NCI-H146 (cell line): ENCODE measurements around the gene TESK2.
"Not testable (repeated sequence)": the region's sequence is repeated elsewhere in the genome, so short reads cannot be mapped to it uniquely, and the experiment has no call there.

Source experiments
- DNase-seq: peaks from one replicate; lab custom pipeline; 2025; lab: John Stamatoyannopoulos, UW

The TESK2 gene

GRCh38 chr1:45375104-45376090, 115.6 kb downstream of the TESK2 start:
- DNase-seq: no peak

- no peak for DNase-seq
Measured at GRCh38 chr1:45373573-45373972, 117.4 kb downstream of the TESK2 start.

- DNase-seq: no peak
Measured at GRCh38 chr1:45370575-45370974, 120.4 kb downstream of the TESK2 start.

GRCh38 chr1:45365051-45365450, 125.9 kb downstream of the TESK2 start:
- DNase-seq: no peak

- DNase-seq: no peak
Measured at GRCh38 chr1:45364294-45364693, 126.7 kb downstream of the TESK2 start.

- DNase-seq: not testable (repeated sequence)
Measured at GRCh38 chr1:45360981-45361380, 130.0 kb downstream of the TESK2 start.

- peak; percentile 23 for DNase-seq
Measured at GRCh38 chr1:45359882-45360513, 131.0 kb downstream of the TESK2 start.

- no peak for DNase-seq
Measured at GRCh38 chr1:45356186-45356585, 134.8 kb downstream of the TESK2 start.

GRCh38 chr1:45355683-45356082, 135.3 kb downstream of the TESK2 start:
- no peak for DNase-seq

GRCh38 chr1:45354838-45355237, 136.1 kb downstream of the TESK2 start:
- no peak for DNase-seq

GRCh38 chr1:45353685-45354084, 137.3 kb downstream of the TESK2 start:
- DNase-seq: no peak

GRCh38 chr1:45351508-45351907, 139.5 kb downstream of the TESK2 start:
- DNase-seq: no peak

GRCh38 chr1:45348966-45349677, 141.8 kb downstream of the TESK2 start:
- DNase-seq: no peak

- no peak for DNase-seq
Measured at GRCh38 chr1:45348609-45348965, 142.4 kb downstream of the TESK2 start.

GRCh38 chr1:45348020-45348419, 142.9 kb downstream of the TESK2 start:
- DNase-seq: no peak

GRCh38 chr1:45346473-45346872, 144.5 kb downstream of the TESK2 start:
- DNase-seq: no peak

- no peak for DNase-seq
Measured at GRCh38 chr1:45345014-45345413, 145.9 kb downstream of the TESK2 start.

- no peak for DNase-seq
Measured at GRCh38 chr1:45344499-45344898, 146.5 kb downstream of the TESK2 start.

- no peak for DNase-seq
Measured at GRCh38 chr1:45340816-45341466, 150.0 kb downstream of the TESK2 start.

- peak; percentile 87 for DNase-seq
Measured at GRCh38 chr1:45339789-45340558, 151.0 kb downstream of the TESK2 start, which contains the start of the genes MUTYH and TOE1. TSS of gene MUTYH (minus strand) at chr1:45340440. CDS start at chr1:45334505, 5,935 bp downstream. TSS of gene TOE1 (plus strand) at chr1:45340170. CDS start at chr1:45340253, 83 bp downstream.
